ENCODE measurements around the gene CEP128. TPM values are rescaled to one million over a fixed set of nuclear protein-coding genes. Genes with fewer than 3 reads are reported as not detected.

CEP128 gene
- polyA plus RNA-seq, 1 of the 3 experiments (the other 2 are of a cell fraction), result 1.2 TPM

DNA sequence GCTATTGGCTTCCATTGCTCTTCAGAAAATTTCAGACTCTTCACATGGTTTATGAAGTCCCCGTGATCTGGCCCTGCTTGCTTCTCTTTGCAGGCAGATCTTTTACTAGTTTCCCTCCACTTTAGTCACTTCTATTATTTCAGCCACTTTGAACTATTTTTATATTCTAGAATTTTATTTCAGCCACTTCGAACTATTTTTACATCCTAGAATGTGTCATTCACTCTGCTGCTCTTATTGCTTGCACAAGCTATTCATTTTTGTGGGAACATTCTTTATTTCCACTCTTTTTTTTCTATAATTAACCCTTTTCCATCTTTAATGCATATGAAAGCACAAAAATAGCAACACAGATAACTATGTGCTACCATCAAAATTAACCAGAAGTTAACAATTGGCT is 38.4 kb upstream of the CEP128 start:
- Histone ChIP-seq H3K9ac (no peak overlapping the region), H3K9me2 (no peaks in the 10 kb centered on the region), H4K20me1 (ENCODE audit: insufficient read depth) (no peaks in the 10 kb centered on the region), H3K4me1 (ENCODE audit: control insufficient read depth in 1 of 2, insufficient read depth in 2 of 2, low read depth in 1 of 2, low read length in 1 of 2) (no peaks in the 10 kb centered on the region; a peak in 1 of 4 replicates), H3K79me2 (ENCODE audit: insufficient read depth) (no peaks in the 10 kb centered on the region), H3K4me2 (no peak overlapping the region), H3K27ac (ENCODE audit: low read depth in 2 of 2, low read length in 1 of 2) (no peak overlapping the region), H3F3A (replicated peaks; ENCODE audit: insufficient read depth) (no peaks in the 10 kb centered on the region), H3K27me3 (ENCODE audit: insufficient read depth) (peaks cover 5% of the 10 kb centered on the region; the same call in 1 of the 2 replicates), H3K36me3 (replicated peaks in 1 of 2; ENCODE audit: control insufficient read depth in 1 of 2, insufficient read depth in 2 of 2, low read length in 1 of 2) (no peaks in the 10 kb centered on the region), H2AFZ (ENCODE audit: low read depth) (no peak overlapping the region), H3K9me3 (no peaks in the 10 kb centered on the region), H3K4me3 (ENCODE audit: low read depth in 2 of 2, low read length in 1 of 2) (no peak overlapping the region)
- POLR2A ChIA-PET, result no interaction called here
- WGBS (ENCODE audit: low lambda C conversion rate), result 6% methylated on average over 2 of the region's 2 CpGs
- DNase-seq, result no peak
- CTCF ChIA-PET, result interaction anchor here (0.7 to 1.3 kb wide), 3 partner anchors 9 to 25 kb away, joined by 3 to 4 read pairs (median 4); partner anchors contain the start of gene TSHR
- TF ChIP-seq YY1 (IDR thresholded peaks at IDR 0.05; ENCODE audit: low read depth) (no peak), CHD2 (IDR thresholded peaks at IDR 0.05; ENCODE audit: low read length, partially characterized antibody) (no peak), GABPA (IDR thresholded peaks at IDR 0.05; ENCODE audit: low read depth) (no peak), FOSL2 (IDR thresholded peaks at IDR 0.05; ENCODE audit: borderline replicate concordance, low read depth) (no peak), GATA2 (CRISPR knock-in tag; IDR thresholded peaks at IDR 0.05) (no peak), POLR2AphosphoS5 (IDR thresholded peaks at IDR 0.05; ENCODE audit: low read depth, low read length) (no peak), TEAD4 (IDR thresholded peaks at IDR 0.05; ENCODE audit: borderline replicate concordance, insufficient read depth) (no peak), SMC3 (IDR thresholded peaks at IDR 0.05; ENCODE audit: low read depth, low read length) (no peak), JUND (IDR thresholded peaks at IDR 0.05) (no peak)
- TF ChIP-seq, protein P1, sequence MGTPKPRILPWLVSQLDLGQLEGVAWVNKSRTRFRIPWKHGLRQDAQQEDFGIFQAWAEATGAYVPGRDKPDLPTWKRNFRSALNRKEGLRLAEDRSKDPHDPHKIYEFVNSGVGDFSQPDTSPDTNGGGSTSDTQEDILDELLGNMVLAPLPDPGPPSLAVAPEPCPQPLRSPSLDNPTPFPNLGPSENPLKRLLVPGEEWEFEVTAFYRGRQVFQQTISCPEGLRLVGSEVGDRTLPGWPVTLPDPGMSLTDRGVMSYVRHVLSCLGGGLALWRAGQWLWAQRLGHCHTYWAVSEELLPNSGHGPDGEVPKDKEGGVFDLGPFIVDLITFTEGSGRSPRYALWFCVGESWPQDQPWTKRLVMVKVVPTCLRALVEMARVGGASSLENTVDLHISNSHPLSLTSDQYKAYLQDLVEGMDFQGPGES (IDR thresholded peaks at IDR 0.05; ENCODE audit: low read depth, low read length), result no peak
- TF ChIP-seq, protein P2, sequence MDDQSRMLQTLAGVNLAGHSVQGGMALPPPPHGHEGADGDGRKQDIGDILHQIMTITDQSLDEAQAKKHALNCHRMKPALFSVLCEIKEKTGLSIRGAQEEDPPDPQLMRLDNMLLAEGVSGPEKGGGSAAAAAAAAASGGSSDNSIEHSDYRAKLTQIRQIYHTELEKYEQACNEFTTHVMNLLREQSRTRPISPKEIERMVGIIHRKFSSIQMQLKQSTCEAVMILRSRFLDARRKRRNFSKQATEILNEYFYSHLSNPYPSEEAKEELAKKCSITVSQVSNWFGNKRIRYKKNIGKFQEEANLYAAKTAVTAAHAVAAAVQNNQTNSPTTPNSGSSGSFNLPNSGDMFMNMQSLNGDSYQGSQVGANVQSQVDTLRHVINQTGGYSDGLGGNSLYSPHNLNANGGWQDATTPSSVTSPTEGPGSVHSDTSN (IDR thresholded peaks at IDR 0.05), result no peak
- TF ChIP-seq, protein P3, sequence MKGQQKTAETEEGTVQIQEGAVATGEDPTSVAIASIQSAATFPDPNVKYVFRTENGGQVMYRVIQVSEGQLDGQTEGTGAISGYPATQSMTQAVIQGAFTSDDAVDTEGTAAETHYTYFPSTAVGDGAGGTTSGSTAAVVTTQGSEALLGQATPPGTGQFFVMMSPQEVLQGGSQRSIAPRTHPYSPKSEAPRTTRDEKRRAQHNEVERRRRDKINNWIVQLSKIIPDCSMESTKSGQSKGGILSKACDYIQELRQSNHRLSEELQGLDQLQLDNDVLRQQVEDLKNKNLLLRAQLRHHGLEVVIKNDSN (IDR thresholded peaks at IDR 0.05; ENCODE audit: borderline replicate concordance, low read depth), result no peak

DNA sequence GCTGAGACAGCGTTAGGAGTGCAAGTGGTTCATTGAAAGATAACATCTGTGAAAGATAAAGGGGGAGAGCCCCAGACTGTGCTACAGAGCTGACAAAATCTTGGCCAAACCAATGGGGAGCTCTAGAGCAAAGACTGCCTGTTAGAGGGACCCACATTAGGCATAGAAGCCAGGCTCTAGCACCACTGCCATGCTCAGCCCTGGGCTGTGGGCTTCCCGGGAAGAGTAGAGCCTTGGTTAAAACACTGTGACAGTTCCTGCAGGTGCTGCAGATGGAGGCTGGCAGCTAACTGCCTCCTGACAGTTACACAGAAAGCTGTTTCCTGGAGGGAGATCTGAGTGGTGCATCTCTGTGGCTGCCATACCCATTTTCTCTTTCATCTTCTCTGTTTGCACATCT is 36.9 kb upstream of the CEP128 start:
- Histone ChIP-seq H2AFZ (ENCODE audit: low read depth) (no peak overlapping the region), H3K4me2 (no peak overlapping the region), H3K36me3 (replicated peaks in 1 of 2; ENCODE audit: control insufficient read depth in 1 of 2, insufficient read depth in 2 of 2, low read length in 1 of 2) (no peaks in the 10 kb centered on the region), H3K4me1 (ENCODE audit: control insufficient read depth in 1 of 2, insufficient read depth in 2 of 2, low read depth in 1 of 2, low read length in 1 of 2) (no peaks in the 10 kb centered on the region; a peak in 1 of 4 replicates), H3K27ac (ENCODE audit: low read depth in 2 of 2, low read length in 1 of 2) (no peak overlapping the region), H3K9me2 (no peaks in the 10 kb centered on the region), H4K20me1 (ENCODE audit: insufficient read depth) (no peaks in the 10 kb centered on the region), H3K9ac (no peak overlapping the region), H3K27me3 (ENCODE audit: insufficient read depth) (peaks cover 9% of the 10 kb centered on the region; the same call in 1 of the 2 replicates), H3F3A (replicated peaks; ENCODE audit: insufficient read depth) (no peaks in the 10 kb centered on the region), H3K79me2 (ENCODE audit: insufficient read depth) (no peaks in the 10 kb centered on the region), H3K9me3 (no peaks in the 10 kb centered on the region), H3K4me3 (ENCODE audit: low read depth in 2 of 2, low read length in 1 of 2) (no peak overlapping the region)
- CTCF ChIA-PET, result interaction anchor here (1.4 to 1.9 kb wide), 5 partner anchors 9 to 25 kb away, joined by 3 to 13 read pairs (median 5); no protein-coding TSS in a partner anchor
- TF ChIP-seq RCOR1 (IDR thresholded peaks at IDR 0.05; ENCODE audit: low read length) (no peak), RAD21 (IDR thresholded peaks at IDR 0.05; ENCODE audit: low read length) (no peak), FOSL2 (IDR thresholded peaks at IDR 0.05; ENCODE audit: borderline replicate concordance, low read depth) (no peak), FOXM1 (IDR thresholded peaks at IDR 0.05; ENCODE audit: low read depth) (no peak), SMC3 (IDR thresholded peaks at IDR 0.05; ENCODE audit: low read depth, low read length) (no peak)
- TF ChIP-seq, protein P4, sequence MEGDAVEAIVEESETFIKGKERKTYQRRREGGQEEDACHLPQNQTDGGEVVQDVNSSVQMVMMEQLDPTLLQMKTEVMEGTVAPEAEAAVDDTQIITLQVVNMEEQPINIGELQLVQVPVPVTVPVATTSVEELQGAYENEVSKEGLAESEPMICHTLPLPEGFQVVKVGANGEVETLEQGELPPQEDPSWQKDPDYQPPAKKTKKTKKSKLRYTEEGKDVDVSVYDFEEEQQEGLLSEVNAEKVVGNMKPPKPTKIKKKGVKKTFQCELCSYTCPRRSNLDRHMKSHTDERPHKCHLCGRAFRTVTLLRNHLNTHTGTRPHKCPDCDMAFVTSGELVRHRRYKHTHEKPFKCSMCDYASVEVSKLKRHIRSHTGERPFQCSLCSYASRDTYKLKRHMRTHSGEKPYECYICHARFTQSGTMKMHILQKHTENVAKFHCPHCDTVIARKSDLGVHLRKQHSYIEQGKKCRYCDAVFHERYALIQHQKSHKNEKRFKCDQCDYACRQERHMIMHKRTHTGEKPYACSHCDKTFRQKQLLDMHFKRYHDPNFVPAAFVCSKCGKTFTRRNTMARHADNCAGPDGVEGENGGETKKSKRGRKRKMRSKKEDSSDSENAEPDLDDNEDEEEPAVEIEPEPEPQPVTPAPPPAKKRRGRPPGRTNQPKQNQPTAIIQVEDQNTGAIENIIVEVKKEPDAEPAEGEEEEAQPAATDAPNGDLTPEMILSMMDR (IDR thresholded peaks at IDR 0.05), result no peak
- peak; percentile 19 for DNase-seq
- WGBS (ENCODE audit: low lambda C conversion rate), result 13% methylated on average over 1 of the region's 2 CpGs
- POLR2A ChIA-PET, result no interaction called here

All from SK-N-SH (cell line).